Posterior cingulate gyrus (tissue), 11 donors: ENCODE measurements around the gene RNF220.

Experiments used
- DNase-seq, 10 donors: peaks; one replicate each; pipeline versions ENCODE4 v3.0.0 to v3.0.0-alpha.2; 2020 to 2021; ENCODE audit warnings: mixed read lengths in 3 of 10
- intact Hi-C: fragments of 100-400 bp; cut with DNase I; formaldehyde crosslinking; loops from one replicate; pipeline ENCODE4 v1.15.1; 2023

RNF220 gene

DNA sequence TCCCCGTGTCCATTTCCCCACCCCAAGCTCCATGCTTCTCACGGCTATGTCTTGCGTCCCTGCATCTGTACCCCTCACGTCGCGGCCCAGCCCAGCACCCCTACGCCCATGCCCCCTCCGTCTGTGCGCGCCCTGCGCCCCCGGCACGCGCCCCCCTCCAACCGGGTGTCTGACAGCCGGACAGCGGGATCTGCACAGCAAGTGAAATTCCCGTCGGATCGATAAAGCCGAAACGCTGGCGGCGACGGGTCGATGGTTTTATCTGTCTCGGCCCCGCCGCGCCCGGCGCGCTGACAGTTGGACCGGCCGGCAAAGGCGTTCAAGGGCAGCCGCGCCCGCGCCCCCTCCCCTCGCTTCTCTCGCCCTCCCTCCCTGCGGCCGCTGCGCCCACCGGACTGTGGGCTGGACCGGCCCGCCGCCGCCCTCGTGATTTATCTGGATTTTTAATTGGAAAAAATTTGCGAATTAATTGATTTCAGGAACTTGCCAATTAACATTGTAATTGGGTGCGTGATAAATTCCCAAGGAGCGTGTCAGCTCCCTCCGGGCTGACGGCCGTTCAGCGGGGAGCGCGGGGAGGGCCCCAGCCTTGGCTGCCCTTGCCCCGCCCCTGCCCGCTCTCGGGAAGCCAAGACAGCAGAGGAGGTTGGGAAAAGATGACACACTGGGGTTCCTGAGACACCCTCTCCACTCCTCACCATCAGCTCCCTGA lies 212.1 kb downstream of the RNF220 start:
- no peak for DNase-seq
- intact Hi-C loops = no loop called here

DNA sequence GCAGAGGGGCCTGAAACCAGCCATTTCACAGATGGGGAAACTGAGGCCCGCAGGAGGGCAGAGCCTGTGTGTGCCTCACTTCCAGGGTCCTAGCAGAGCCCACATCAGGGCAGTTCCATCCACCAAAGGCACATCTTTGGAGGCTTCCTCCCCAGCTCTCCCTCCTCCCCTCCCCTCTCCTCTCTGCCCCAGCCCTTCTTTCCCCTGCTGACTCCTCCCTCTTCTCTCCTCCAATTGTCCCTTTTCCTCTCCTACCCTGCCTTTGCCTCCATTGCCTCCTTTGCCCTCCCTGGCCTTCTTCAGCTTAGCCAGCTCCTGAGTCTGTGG lies 212.6 kb downstream of the RNF220 start:
- intact Hi-C loops = no loop called here
- DNase-seq = no peak

DNA sequence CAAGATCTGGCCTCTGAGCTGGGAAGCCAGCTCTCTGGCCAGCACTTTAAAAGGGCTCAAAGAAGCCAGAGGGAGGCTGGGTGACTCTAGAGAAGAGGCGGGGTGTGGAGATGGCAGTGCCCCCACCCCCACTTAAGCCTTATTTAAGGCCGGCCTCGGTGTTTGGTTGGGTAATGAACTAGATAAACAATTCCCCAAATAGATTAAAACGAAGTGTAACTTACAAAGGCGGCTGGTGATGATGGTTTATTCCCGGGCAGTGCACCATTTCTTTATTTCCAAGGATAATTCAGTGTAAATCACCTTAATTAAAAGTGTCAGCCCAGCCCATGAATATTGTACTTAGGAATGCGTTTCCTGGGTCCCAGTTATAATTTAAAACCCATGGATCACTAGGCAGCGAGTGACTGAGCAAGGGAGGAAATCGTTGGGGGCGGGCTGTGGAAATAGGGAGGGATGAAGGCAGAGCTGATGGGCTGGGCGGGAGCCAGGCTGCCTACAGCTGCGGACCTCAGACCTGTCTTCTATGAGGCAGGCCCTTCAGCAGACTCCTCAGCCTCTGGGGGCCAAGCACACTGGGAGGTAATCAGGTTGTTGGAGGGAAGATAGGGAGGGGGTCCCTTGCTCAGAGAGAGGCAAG lies 214.3 kb downstream of the RNF220 start:
- intact Hi-C loops = no loop called here
- no peak for DNase-seq

DNA sequence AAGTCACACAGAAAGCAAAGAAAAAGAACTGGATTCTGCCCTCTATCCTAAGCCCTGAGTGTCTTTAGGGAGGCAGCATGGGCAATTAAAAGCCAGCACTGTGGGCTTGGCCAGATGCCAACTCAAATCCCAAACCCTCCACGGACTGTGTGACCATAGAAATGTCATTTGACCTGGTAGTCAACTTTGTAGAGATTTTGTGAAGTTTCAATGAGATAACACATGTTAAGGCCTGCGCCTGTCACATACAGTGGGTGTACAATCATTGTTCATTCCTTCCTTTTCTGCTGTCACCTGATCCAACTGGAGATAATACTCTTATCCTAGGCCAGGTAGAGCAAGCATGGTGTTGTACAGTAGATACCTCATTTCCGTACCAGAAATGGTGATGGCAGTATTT lies 215.0 kb downstream of the RNF220 start:
- intact Hi-C loops = no loop called here

DNA sequence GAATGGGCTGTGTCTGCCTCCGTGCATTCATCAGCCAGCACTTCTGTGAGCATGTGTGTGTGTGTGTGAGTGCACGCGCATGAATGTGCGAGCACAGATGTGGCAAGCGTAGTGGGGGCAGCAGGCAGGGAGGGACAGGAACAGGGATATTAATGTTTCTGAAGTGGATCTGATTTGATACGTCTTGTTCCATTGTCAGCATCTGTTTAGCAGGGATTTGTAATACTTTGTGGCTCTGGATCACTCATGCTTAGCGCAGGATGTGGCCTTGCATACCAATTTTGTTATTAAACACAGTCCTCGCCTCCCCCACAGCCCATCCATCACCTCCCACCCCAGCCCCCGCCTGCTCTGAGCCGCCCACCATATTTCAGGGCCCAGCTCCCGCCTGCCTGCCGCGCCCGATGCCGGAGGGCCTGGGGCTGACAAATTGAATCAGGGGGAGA lies 216.8 kb downstream of the RNF220 start:
- peak in 1 of 10 donors; percentile 57 for DNase-seq
- intact Hi-C loops = no loop called here

More for the DNA sequence above, 215.0 kb downstream of the RNF220 start:
- no peak for DNase-seq

DNA sequence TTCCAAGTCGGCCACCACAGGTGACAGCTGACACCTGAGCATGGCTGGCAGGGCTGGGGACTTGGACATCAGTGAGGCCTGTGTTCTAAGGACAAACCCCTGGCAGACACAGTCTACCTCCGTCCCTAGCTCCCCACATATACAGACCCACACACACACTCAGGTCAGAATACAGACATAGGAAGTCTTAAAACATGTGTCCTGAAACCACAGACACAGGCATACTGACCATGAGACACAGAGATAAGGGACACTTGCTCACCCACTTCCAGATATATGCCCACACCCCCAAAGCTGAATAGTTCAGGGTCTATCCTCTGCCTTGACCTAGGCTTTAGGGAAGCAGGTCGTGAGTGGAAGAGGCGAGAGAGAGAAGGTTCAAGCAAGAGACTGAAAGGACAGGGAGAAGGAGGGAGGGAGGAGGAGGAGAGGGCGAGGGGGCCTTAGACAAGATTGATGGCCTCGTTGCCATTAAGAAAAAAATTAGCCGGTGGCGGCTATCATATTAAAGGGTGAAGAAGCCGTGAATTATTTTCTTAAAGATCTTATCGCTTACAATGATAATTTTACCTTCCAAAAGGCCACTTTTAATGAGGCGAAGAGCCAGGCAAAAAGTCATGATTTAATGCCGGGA lies 219.3 kb downstream of the RNF220 start:
- intact Hi-C loops = no loop called here
- DNase-seq = no peak

DNA sequence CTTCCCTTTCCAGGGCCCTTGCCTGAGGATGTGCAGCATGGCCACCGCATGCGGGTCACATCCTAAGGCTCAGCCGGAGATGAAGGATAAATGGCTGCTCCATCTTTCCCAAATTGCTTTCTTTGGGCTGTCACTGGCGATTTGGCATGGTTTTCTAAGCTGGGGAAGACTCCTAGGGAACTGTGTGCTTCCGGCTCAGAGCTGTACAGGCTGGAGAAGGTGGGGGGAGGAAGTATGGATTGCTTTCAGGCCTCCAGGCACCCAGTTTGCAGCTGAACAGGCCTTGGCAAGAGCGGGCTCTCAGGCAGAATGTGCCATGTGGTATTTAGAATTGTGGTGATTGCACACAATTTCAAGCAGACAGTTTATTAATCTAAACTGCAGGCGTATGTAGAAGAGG lies 220.3 kb downstream of the RNF220 start:
- DNase-seq = no peak
- intact Hi-C loops = no loop called here

DNA sequence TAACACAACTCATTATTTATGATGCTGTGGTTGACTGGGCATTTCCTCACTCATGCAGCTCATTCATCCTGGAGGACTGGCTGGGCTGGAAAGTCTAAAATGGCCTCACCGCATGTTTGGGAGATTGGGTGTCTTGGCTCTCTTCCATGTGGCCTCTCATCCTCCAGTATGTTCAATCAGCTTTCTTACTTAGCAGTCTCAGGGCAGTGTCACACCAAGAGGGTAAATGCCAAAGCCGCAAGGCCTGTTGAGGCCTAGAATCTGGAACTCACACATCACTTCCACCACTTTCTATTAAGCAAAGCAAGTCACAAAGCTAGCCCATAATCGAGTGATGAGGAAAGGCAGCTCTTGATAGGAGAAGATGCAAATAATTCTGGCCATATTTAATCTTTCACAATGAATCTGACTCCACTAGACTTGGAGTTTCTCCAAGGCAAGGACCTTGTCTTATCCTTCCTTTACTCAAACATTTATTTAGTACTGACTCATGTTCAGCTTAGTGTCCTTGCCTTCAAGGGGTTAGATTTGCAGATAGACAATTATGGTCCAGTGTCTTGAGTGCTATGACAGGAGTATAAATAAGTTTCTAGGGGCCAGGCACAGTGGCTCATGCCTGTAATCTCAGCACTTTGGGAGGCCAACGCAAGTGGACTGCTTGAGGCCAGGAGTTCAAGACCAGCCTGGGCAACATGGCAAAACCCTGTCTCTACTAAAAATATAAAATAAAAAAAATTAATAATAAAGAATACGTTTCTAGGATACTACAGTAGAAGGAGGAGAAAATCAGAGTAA lies 224.1 kb downstream of the RNF220 start:
- DNase-seq = no peak
- intact Hi-C loops = no loop called here

DNA sequence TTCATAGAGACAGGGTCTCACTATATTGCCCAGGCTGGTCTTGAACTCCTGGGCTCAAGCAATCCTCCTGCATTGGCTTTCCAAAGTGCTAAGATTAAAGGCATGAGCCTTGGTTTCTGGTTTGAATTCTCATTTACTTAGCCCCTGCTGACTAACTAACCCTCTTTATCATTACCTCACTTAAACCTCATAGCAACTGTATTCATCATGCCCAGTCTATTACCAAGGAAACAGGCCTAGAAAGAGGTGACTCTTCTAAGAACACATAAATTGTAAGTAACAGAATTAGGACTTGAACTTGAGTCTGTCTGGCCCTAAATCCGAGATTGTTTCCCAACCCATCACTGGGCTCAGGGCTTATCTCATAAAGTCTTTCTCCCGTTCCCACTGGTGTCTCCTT lies 225.1 kb downstream of the RNF220 start:
- no peak for DNase-seq
- intact Hi-C loops = no loop called here

DNA sequence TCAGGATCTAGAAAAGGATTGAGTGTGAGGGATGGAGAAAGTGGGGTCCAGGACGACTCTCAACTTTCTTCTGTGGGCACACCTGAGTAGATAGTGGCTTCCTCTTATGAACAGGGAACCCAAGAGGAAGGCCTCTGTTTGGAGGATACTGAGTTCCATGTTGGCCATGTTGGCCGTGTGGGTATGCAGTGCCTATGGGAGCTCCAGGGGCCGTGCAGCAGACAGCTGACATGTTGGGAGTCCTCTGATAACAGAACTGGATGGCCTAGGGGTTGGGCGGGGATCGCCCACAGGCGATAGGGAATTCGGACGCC lies 226.2 kb downstream of the RNF220 start:
- peak in 1 of 10 donors; percentile 45 for DNase-seq
- intact Hi-C loops = no loop called here

DNA sequence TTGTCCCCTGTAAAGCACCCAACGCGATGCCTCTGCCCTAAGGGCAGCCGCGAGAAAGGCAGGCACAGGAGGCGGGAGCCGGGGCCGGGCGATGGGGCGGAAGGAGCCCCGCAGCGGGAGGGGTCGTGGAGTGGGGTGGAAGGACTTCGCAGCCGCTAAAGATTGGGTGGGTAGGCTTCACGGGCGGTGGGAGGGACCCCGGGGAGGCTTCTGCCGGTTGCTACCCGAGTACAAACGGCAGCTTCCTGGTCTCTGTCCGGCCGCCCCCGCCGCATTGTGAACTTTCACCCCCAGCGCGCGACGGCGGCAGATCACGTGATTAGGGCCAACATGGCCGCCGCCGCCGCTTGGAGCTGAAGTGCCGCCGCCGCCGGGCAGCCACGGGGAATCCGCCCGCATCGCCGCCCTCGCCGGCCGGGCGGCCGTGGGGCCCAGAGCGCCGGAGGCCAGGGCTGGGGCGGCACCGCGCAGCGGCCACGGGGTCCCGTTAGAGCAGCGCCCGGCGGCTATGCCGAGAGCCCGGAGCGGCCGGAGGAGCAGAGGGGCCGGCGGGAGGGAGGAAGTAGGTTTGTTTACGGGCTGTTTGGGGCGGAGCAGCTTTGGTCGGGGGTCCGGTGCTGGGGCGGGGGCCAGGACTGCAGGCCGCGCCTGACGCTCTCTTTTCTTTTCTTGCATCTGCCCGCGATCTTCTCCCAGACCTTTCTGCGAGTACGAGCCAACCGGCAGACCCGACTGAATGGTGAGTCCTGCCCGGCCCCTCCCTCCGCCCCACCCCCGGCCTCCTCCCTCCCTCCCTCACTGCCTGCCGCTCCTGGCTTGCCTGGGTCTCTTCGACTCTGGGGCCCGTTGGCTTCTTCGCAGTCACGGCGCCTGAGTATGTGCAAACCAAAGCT lies 226.8 kb downstream of the RNF220 start:
- intact Hi-C loops = no loop called here
- DNase-seq = peak; percentile 72 to 97 (median 86)

DNA sequence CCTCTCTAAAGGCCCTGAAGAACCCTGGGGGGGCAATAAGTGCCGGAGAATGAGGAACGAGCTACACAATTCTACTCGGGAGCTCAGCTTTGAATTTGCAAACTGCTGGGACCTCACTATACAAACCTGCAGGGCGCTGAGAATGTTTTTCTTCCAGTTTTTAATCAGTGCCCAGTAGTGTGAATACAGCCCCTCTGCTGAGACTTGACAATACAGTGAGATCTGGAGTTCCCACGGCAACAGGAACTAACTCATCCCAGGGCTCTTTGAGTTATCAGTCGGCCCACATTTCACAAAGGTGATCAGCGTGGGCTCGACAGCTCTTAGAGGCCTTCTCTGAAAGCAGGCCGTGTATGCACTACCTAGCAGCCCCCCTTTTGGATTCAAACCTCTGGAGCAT lies 227.5 kb downstream of the RNF220 start:
- intact Hi-C loops = no loop called here
- peak in 1 of 10 donors; percentile 43 for DNase-seq

DNA sequence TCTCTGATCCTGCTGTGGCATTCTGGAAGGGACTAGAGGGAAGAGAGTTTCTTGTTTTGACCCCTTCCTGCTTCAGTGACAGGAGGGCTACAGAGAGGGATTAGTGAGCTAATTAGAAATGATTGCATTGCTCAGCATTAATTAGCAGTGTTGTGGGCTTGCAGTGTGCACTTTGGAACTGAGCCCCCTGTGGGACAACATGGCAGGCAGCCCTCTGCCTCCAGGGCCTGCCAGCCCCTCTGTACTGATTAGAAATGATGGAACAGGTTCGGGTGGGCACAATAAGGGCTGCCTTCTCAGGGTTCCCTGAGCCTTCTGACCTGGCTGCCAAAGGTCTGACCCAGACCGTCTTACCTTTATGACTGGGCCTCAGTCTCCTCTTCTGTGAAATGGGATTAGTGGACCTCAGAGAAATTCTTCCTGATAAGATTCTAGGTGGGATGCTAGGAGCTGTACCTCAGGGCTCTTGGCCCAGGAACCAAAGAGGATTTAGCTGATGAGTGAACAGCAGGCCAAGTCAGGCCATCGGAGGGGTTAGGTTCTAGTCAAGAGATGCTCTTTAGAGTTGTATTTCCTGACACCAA lies 229.6 kb downstream of the RNF220 start:
- DNase-seq = peak in 2 of 10 donors; percentile 38 to 55
- intact Hi-C loops = no loop called here

DNA sequence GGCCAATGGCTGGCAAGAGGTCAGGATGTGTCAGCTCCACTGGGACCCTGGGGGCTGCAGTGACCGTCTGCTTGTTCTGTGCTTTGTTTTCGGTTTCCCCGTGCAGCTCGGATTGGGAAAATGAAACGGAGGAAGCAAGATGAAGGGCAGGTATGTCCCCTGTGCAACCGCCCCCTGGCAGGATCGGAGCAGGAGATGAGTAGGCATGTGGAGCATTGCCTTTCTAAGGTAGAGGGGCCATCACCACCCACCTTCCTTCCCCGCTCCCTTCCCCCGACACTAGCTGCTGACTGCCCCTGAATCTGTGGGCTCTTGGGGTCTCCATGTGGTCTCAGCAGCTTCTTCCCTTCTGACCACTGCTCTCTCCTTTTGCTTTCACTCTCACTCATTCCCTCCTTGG lies 230.4 kb downstream of the RNF220 start:
- DNase-seq = peak in 2 of 10 donors; percentile 11 to 55
- intact Hi-C loops = no loop called here

DNA sequence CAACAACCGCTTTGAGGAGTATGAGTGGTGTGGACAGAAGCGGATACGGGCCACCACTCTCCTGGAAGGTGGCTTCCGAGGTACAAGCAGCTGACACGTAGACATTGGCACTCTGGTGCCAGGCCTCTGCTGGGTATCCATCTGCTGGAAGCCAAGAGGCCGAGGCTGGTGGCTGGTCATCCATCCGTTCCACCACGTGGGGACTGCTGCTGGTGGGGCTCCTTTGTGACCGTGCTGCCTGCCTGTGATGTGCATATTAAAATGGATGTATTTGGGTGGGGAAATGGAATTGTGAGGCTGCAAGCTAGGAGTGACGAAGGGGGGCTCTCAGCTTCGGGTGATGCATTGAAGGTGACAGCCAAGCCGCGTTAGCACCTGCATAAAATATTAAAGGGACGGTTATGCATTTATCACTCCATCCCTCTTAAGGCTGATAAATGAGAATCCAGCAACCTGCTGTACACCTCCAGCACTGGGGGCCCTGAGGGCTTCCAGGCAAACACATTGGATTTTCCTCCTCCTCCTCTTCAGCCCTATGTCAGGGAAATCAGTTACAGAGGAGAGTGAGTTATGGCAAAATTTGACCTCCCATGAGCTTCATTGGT lies 231.1 kb downstream of the RNF220 start:
- intact Hi-C loops = no loop called here
- DNase-seq = peak in 2 of 10 donors; percentile 63 to 81

DNA sequence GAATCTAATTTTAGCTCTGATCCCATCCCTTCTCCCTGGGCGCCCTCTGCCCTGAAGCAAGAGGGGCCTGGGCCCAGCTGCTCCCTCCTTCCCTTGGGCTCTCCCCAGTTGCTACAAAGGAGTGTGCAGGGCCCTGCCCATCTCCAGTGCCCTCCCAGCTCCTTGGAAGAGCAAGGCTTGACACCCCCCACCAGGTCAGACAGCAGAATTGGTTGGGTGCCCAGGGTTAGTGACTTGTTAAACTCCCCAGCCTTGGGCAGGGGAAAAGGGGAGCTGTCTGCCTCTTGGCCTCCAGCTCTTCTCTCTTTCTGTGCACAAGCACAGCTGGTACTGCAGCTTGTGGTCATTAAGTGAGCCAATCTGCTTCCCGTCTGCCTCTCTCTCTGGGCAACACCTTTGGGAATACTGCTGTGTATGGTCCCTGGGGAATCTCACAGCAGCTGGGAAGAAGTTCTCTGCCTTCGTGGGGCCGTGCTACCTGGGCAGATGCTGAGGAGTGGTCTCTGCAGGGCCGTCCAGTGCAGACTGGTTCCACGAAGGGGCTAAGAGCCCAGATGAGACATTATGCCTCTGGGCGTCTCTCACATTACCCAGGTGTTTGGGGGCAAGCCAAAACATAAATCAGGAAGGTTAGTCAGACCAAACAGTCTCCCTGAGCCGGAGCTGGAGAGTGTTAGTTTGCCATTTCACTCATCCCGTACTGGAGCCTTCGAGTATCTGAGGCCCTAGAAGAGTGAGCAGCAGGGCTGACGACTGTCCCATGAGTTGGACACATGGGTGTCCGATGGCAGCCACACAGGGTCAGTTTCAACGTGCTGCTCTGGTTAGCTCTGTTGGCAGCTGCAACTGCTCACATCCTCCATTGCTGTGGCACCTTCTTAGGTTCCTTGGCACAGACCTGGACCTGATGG lies 231.9 kb downstream of the RNF220 start:
- peak in 2 of 10 donors; percentile 57 for DNase-seq
- intact Hi-C loops = no loop called here

DNA sequence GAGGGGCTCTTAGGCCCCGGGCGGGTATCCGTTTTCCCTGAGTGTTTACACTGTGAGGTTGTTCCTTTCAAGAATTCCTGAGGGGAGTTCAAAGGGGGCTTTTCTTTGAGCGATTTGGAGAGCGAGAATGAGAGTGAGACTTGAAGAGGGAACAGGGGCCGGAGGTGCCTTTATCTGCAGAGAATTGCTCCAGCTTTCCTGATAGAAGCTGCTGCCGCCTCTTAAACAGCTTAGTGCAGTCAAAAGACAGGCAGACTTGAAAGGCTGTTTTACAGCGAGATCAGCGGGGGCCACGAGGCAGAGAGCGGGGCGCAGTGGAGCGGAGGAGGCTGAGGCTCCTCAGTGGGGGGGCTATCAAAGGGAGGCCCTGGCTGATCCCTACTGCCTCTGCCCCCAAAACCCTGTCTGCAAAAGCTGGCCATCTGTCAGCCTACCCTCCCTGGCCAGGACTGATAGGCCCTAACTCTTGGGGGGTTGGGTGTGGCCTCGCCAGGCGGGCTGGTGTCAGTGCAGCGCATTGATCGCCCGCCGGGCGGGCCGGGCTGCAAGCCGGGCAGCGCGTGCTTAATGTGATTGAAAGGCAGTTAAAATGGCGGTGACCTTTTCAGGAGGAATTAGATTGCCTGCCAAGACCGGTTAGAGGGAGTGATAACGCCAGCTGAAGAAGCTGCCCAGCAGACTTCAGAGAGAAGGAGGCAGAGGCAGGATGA lies 232.8 kb downstream of the RNF220 start:
- intact Hi-C loops = no loop called here

More for the DNA sequence above, 232.8 kb downstream of the RNF220 start:
- DNase-seq = peak in 1 of 10 donors; percentile 60
